ENCODE measurements around the gene CPEB1.
A peak's percentile ranks its signal among the peaks of the same experiment; 100 is the strongest.

GRCh38 chr15:82571722-82572222 lies 75.4 kb downstream of the CPEB1 start:
- TF ChIP-seq POLR2A (IDR thresholded peaks at IDR 0.05) (peak in 1 of 2 donors; percentile 21), CTCF (IDR thresholded peaks at IDR 0.05) (no peak)
